CD4-positive, alpha-beta memory T cell (primary cell): ENCODE data around the gene DUSP15. TPM values are rescaled to one million over a fixed set of nuclear protein-coding genes. Genes with fewer than 3 reads are reported as not detected.

ENCODE experiments used
- CTCF ChIA-PET: fragments of 350-600 bp; sonication (Branson Sonifier 250); formaldehyde crosslinking; loops from one replicate; lab custom pipeline; 2021; ENCODE audit warnings: inconsistent platforms; ENCODE audit not compliant: partially characterized antibody; lab: Charles Lee
- POLR2A ChIA-PET: fragments of 350-600 bp; sonication (Branson Sonifier 250); formaldehyde crosslinking; loops from one replicate; lab custom pipeline; 2021; ENCODE audit not compliant: partially characterized antibody; lab: Charles Lee
- DNase-seq, 5 donors: peaks; one replicate each; pipeline versions ENCODE4 v3.0.0 to v3.0.0-alpha.2; 2020 to 2022; ENCODE audit warnings: mixed read lengths in 1 of 5
- H3K27ac ChIP-seq: one replicate; pipeline ENCODE4 v1.7.0; 2013; ENCODE audit warnings: low read depth, low read length
- H3K27me3 ChIP-seq: 2 replicates; pipeline ENCODE4 v1.7.0; 2013; ENCODE audit warnings: mild to moderate bottlenecking, low read length, moderate library complexity; ENCODE audit not compliant: insufficient read depth
- H3K36me3 ChIP-seq: 2 replicates; pipeline ENCODE4 v1.7.0; 2013; ENCODE audit warnings: mild to moderate bottlenecking, low read length, moderate library complexity; ENCODE audit not compliant: insufficient read depth
- H3K4me1 ChIP-seq: 2 replicates; pipeline ENCODE4 v1.7.0; 2013; ENCODE audit warnings: mild to moderate bottlenecking, low read length, moderate library complexity; ENCODE audit not compliant: insufficient read depth
- H3K4me3 ChIP-seq, 2 donors: one replicate each; pipeline ENCODE4 v1.7.0; 2013; ENCODE audit warnings: low read length in 2 of 2, mild to moderate bottlenecking in 1 of 2
- H3K9me3 ChIP-seq, 2 donors: one replicate each; pipeline ENCODE4 v1.7.0; 2013; ENCODE audit warnings: low read length in 2 of 2, control low read depth in 1 of 2; ENCODE audit not compliant: control insufficient read depth in 1 of 2
- H3K27ac Mint-ChIP-seq, 7 donors: one replicate each; pipeline ENCODE4 v1.8.0; 2020 to 2021; ENCODE audit warnings: mixed read lengths in 7 of 7, mild to moderate bottlenecking in 6 of 7, inconsistent platforms in 3 of 7, moderate library complexity in 3 of 7
- H3K27me3 Mint-ChIP-seq, 2 donors: one replicate each; pipeline ENCODE4 v1.8.0; 2020 to 2021; ENCODE audit warnings: mixed read lengths in 2 of 2
- H3K36me3 Mint-ChIP-seq, 2 donors: one replicate each; pipeline ENCODE4 v1.8.0; 2020 to 2021; ENCODE audit warnings: mixed read lengths in 2 of 2, inconsistent platforms in 1 of 2, mild to moderate bottlenecking in 1 of 2
- H3K4me1 Mint-ChIP-seq, 4 donors: one replicate each; pipeline ENCODE4 v1.8.0; 2020 to 2021; ENCODE audit warnings: mixed read lengths in 4 of 4, mild to moderate bottlenecking in 1 of 4
- H3K4me3 Mint-ChIP-seq, 8 donors: one replicate each; pipeline ENCODE4 v1.8.0; 2020 to 2021; ENCODE audit warnings: mixed read lengths in 8 of 8, mild to moderate bottlenecking in 7 of 8, moderate library complexity in 6 of 8, inconsistent platforms in 3 of 8
- H3K9me3 Mint-ChIP-seq, 8 donors: one replicate each; pipeline ENCODE4 v1.8.0; 2020 to 2021; ENCODE audit warnings: mixed read lengths in 8 of 8, mild to moderate bottlenecking in 5 of 8, inconsistent platforms in 3 of 8, moderate library complexity in 1 of 8
- intact Hi-C: fragments of 100-400 bp; cut with micrococcal nuclease; formaldehyde crosslinking; loops from one replicate; pipeline ENCODE4 v1.15.1; 2023
- polyA plus RNA-seq, 2 donors: library from polyadenylated mRNA; unstranded; fragments of 300-500 nt; fragmentation: Illumina TruSeq; gene quantifications; one replicate each; pipeline ENCODE4 v1.2.3, GENCODE V29; 2021
- total RNA-seq, 2 experiments: library from RNA; stranded (reverse); gene quantifications; one replicate each; pipeline ENCODE4 v1.2.3, GENCODE V29; 2021

DUSP15 gene
- total and polyA plus RNA-seq, 4 experiments from 2014 or later: not detected

DNA sequence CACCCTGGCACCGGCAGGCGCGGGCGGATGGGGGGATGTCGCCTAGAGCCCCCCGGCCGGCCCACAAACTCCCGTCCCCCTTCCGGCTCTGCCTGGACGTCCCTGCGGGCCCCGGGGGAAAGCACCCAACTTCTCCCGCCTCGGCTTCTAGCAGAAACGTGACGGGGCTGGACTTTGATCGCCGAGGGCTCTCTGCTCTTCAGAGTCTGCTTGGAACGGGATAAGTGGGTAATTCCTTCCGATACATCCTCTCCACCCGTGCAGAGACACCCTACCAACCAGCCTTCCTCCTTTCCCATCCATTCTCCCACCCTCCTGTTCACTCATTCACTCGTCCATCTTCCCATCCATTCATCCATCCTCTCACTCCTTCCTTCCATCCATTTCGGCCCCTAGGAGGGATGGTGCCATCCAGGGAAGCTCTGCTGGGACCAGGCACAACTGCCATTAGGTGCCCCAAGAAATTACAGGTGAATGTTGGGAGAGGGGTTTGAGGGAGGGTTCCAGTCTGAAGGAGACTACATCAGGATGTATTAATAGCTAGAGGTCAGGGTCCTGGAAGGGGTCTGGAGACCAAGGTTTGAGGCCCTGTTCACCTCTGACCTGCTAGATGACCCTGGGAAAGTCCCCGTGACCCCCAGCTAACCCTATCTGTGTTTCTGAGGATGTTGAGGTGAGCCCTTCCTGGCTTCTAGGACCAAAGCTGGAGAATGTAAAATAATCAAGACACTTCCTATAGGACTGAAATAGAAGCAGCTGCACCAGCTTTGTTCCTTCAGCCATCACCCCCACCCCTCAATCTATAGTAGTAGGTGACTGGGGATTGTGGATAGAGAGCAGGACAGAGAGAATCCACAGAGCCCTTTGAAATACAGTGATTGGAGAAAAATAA lies 645 bp upstream of the DUSP15 start:
- H3K9me3 ChIP-seq: no peaks in the 10 kb centered on the region
- CTCF ChIA-PET: interaction anchor here (1.3 to 1.5 kb wide), 3 partner anchors 15 to 26 kb away, joined by 3 to 6 read pairs (median 5); partner anchors contain the start of gene FOXS1
- peak overlapping the region in 1 of 2 donors; percentile 45 for H3K4me3 ChIP-seq
- no peaks in the 10 kb centered on the region for H3K36me3 ChIP-seq
- peaks cover 0 to 4% of the 10 kb centered on the region in 2 donors for H3K36me3 Mint-ChIP-seq
- H3K27ac ChIP-seq: no peak overlapping the region
- H3K9me3 Mint-ChIP-seq: peaks cover 0 to 2% (median 0%) of the 10 kb centered on the region in 8 donors
- peaks cover 7 to 15% (median 12%) of the 10 kb centered on the region in 4 donors for H3K4me1 Mint-ChIP-seq
- peak overlapping the region; percentile 69 to 90 (median 84) for H3K4me3 Mint-ChIP-seq
- H3K4me1 ChIP-seq: peaks cover 15% of the 10 kb centered on the region
- peaks cover 34% of the 10 kb centered on the region for H3K27me3 ChIP-seq
- intact Hi-C loops: no loop called here
- DNase-seq: no peak
- H3K27me3 Mint-ChIP-seq: peaks cover 34 to 35% of the 10 kb centered on the region in 2 donors
- POLR2A ChIA-PET: no interaction called here
- H3K27ac Mint-ChIP-seq: peak overlapping the region in 1 of 7 donors; percentile 53

- Histone ChIP-seq H3K4me3 (peak overlapping the region in 1 of 2 donors; percentile 45), H3K27ac (no peak overlapping the region), H3K36me3 (no peaks in the 10 kb centered on the region), H3K27me3 (peaks cover 34% of the 10 kb centered on the region), H3K4me1 (peaks cover 15% of the 10 kb centered on the region), H3K9me3 (no peaks in the 10 kb centered on the region)
- CTCF ChIA-PET: no interaction called here
- intact Hi-C loops: no loop called here
- peaks cover 7 to 15% (median 12%) of the 10 kb centered on the region in 4 donors for H3K4me1 Mint-ChIP-seq
- no peak for DNase-seq
- H3K36me3 Mint-ChIP-seq: peaks cover 0 to 4% of the 10 kb centered on the region in 2 donors
- peaks cover 0 to 2% (median 0%) of the 10 kb centered on the region in 8 donors for H3K9me3 Mint-ChIP-seq
- POLR2A ChIA-PET: no interaction called here
- peak overlapping the region; percentile 87 to 98 (median 92) for H3K4me3 Mint-ChIP-seq
- peak overlapping the region in 2 of 7 donors; percentile 72 to 81 for H3K27ac Mint-ChIP-seq
- H3K27me3 Mint-ChIP-seq: peaks cover 32 to 34% of the 10 kb centered on the region in 2 donors
Measured at GRCh38 chr20:31869673-31869941, 720 bp downstream of the DUSP15 start.

- ChIA-PET POLR2A (no interaction called here), CTCF (no interaction called here)
- Mint-ChIP-seq H3K4me1 (peaks cover 7 to 15% (median 12%) of the 10 kb centered on the region in 4 donors), H3K4me3 (peak overlapping the region; percentile 20 to 98 (median 92)), H3K9me3 (peaks cover 0 to 2% (median 0%) of the 10 kb centered on the region in 8 donors), H3K36me3 (peaks cover 0 to 4% of the 10 kb centered on the region in 2 donors), H3K27ac (peak overlapping the region in 1 of 7 donors; percentile 50), H3K27me3 (peaks cover 29 to 33% of the 10 kb centered on the region in 2 donors)
- intact Hi-C loops: no loop called here
- no peak for DNase-seq
- Histone ChIP-seq H3K27ac (no peak overlapping the region), H3K36me3 (no peaks in the 10 kb centered on the region), H3K4me1 (peaks cover 15% of the 10 kb centered on the region), H3K4me3 (no peak overlapping the region), H3K9me3 (no peaks in the 10 kb centered on the region), H3K27me3 (peaks cover 34% of the 10 kb centered on the region)
Measured at GRCh38 chr20:31868853-31869672, 1.3 kb downstream of the DUSP15 start.

GRCh38 chr20:31866221-31866620 lies 4.1 kb downstream of the DUSP15 start:
- peak overlapping the region in 1 of 8 donors; percentile 36 for H3K4me3 Mint-ChIP-seq
- peaks cover 20 to 26% of the 10 kb centered on the region in 2 donors for H3K27me3 Mint-ChIP-seq
- H3K4me1 ChIP-seq: peaks cover 15% of the 10 kb centered on the region
- no peak for DNase-seq
- no peak overlapping the region for H3K27ac Mint-ChIP-seq
- H3K36me3 ChIP-seq: no peaks in the 10 kb centered on the region
- ChIA-PET POLR2A (no interaction called here), CTCF (no interaction called here)
- no peaks in the 10 kb centered on the region for H3K9me3 ChIP-seq
- intact Hi-C loops: no loop called here
- H3K27ac ChIP-seq: no peak overlapping the region
- H3K4me3 ChIP-seq: no peak overlapping the region
- H3K9me3 Mint-ChIP-seq: peaks cover 0 to 2% (median 0%) of the 10 kb centered on the region in 8 donors
- H3K27me3 ChIP-seq: peaks cover 17% of the 10 kb centered on the region
- peaks cover 0 to 4% of the 10 kb centered on the region in 2 donors for H3K36me3 Mint-ChIP-seq
- H3K4me1 Mint-ChIP-seq: peaks cover 7 to 20% (median 12%) of the 10 kb centered on the region in 4 donors

DNA sequence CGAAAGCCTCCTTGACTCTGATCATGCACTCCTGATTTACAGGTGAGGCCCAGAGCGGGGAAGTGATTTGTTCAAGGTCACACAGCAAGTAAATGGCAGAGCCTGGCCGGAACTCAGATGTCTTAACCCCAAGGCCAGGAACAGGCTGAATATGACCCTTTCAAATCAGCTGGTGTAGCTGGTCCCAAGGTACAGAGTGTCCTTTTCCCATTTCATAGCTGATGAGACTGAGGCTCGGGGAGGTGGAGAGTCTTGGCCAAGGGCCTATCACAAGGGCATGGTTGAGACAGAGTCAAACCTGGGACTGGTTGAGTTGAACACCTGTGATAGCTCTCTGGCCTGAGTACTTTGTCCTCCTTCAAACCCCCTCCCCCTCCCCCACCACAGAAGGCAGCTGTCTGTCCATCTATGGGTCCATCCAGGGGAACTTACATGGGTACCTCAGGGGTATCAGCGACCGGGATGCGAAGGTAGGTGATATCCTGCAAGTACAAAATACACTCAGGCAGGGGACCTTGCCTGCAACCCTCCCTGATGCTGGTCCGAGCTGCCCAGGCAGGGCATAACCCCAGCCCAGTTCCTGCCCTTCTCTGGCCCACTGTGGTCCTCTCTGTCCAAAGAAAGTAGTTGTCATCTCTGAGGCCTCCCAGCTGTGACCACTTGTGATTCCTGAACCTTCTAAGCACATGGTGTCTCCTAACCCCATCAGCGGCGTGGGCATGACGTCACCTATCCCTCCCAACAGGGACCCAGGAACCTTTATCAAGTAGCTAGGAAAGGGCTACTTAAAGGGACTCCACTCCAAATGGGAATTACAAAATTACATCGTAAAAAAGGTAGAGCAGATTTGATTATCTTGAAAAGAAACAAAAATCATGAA lies 5.6 kb downstream of the DUSP15 start:
- peaks cover 2 to 20% (median 6%) of the 10 kb centered on the region in 4 donors for H3K4me1 Mint-ChIP-seq
- peaks cover 18% of the 10 kb centered on the region for H3K27me3 ChIP-seq
- POLR2A ChIA-PET: no interaction called here
- H3K27ac ChIP-seq: no peak overlapping the region
- peak overlapping the region in 1 of 7 donors; percentile 79 for H3K27ac Mint-ChIP-seq
- no peaks in the 10 kb centered on the region for H3K9me3 ChIP-seq
- no peak overlapping the region for H3K4me3 Mint-ChIP-seq
- H3K36me3 Mint-ChIP-seq: peaks cover 0 to under 1% of the 10 kb centered on the region in 2 donors
- peaks cover 16% of the 10 kb centered on the region for H3K4me1 ChIP-seq
- DNase-seq: no peak
- intact Hi-C loops: no loop called here
- H3K36me3 ChIP-seq: no peaks in the 10 kb centered on the region
- no peak overlapping the region for H3K4me3 ChIP-seq
- peaks cover 0 to under 1% (median 0%) of the 10 kb centered on the region in 8 donors for H3K9me3 Mint-ChIP-seq
- CTCF ChIA-PET: interaction anchor here (4.2 kb wide), 1 partner anchor 11 kb away, joined by 24 read pairs; no protein-coding TSS in a partner anchor
- peaks cover 15 to 21% of the 10 kb centered on the region in 2 donors for H3K27me3 Mint-ChIP-seq

DNA sequence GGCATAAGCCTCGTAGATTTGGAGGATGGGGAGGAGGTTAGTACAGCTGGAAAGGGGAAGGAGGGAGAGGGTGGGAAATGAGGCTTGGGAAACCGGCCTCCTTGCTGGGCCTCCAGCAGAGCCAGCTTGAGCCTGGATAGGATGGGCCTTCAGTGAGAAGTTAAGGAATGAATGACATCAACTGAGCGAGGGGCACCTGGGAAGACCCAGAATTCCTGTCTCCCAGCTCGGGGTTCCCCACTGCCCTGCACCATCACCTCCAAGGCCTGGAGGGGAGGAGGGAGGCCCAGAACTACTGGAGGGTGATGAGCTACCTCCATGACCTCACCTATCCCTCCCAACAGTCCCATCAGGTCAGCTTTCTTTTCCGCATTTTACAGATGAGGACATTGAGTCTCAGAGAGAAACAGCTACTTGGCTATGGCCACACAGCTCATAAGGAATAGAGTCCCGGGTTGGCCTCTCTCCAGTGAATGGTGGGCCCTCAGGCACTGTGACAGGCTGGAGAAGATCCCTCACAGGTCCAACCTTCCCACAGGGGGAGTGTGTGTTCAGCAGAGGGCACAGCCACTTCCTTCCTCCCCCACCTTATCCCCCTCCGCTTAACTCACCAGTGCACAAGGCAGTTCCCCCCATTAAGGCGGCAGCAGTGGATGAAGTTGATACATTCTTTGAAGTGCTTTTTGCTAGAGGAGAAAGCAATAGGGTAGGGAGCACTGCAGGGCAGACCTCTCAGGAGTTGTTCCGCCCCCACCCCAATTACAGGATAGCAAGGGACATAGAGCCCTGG lies 6.8 kb downstream of the DUSP15 start:
- Mint-ChIP-seq H3K4me3 (no peak overlapping the region), H3K27ac (peak overlapping the region in 1 of 7 donors; percentile 13), H3K4me1 (peaks cover 0 to 14% (median 3%) of the 10 kb centered on the region in 4 donors), H3K27me3 (peaks cover 6 to 15% of the 10 kb centered on the region in 2 donors), H3K9me3 (no peaks in the 10 kb centered on the region), H3K36me3 (no peaks in the 10 kb centered on the region)
- ChIA-PET CTCF (interaction anchor here (1.4 to 4.2 kb wide), 2 partner anchors 10 to 17 kb away, joined by 4 to 24 read pairs; no protein-coding TSS in a partner anchor), POLR2A (no interaction called here)
- no peak overlapping the region for H3K27ac ChIP-seq
- no peaks in the 10 kb centered on the region for H3K9me3 ChIP-seq
- H3K27me3 ChIP-seq: peaks cover 23% of the 10 kb centered on the region
- no peaks in the 10 kb centered on the region for H3K36me3 ChIP-seq
- DNase-seq: no peak
- H3K4me3 ChIP-seq: no peak overlapping the region
- H3K4me1 ChIP-seq: peaks cover 12% of the 10 kb centered on the region
- intact Hi-C loops: no loop called here
